ENCODE results near the gene SCO1.
"Not testable (repeated sequence)": the region's sequence is repeated elsewhere in the genome, so short reads cannot be mapped to it uniquely, and the experiment has no call there.

SCO1 gene

GRCh38 chr17:10697092-10698081 lies at the start of gene SCO1, which contains the start of gene ADPRM:
Gene SCO1, minus strand, starts transcription at chr17:10697533. Its CDS starts 26 bp downstream, at chr17:10697507.
Gene ADPRM, plus strand, starts transcription at chr17:10697594. Its CDS starts 7,333 bp downstream, at chr17:10704927.
- H3K36me3 Mint-ChIP-seq (ENCODE audit: low read depth): peaks cover 50% of the 10 kb centered on the region
- H3K27ac Mint-ChIP-seq: peak within 1 kb of the TSS; percentile 95
- no peaks in the 10 kb centered on the region for H3K27me3 Mint-ChIP-seq
- H3K4me3 Mint-ChIP-seq: peak within 1 kb of the TSS; percentile 97
- peaks cover 70% of the 10 kb centered on the region for H3K4me1 Mint-ChIP-seq (ENCODE audit: low read depth)
- no peaks in the 10 kb centered on the region for H3K9me3 Mint-ChIP-seq

- Mint-ChIP-seq H3K4me1 (ENCODE audit: low read depth) (peaks cover 9% of the 10 kb centered on the region), H3K4me3 (no peak overlapping the region), H3K27me3 (no peaks in the 10 kb centered on the region), H3K27ac (no peak overlapping the region), H3K36me3 (ENCODE audit: low read depth) (no peaks in the 10 kb centered on the region), H3K9me3 (no peaks in the 10 kb centered on the region)
Observed at GRCh38 chr17:10745231-10745630, 47.9 kb upstream of the SCO1 start.

GRCh38 chr17:10744501-10745000 lies 47.2 kb upstream of the SCO1 start:
- Mint-ChIP-seq H3K27ac (no peak overlapping the region), H3K9me3 (no peaks in the 10 kb centered on the region), H3K36me3 (ENCODE audit: low read depth) (no peaks in the 10 kb centered on the region), H3K4me3 (no peak overlapping the region), H3K4me1 (ENCODE audit: low read depth) (peaks cover 9% of the 10 kb centered on the region), H3K27me3 (no peaks in the 10 kb centered on the region)

- no peak overlapping the region for H3K4me3 Mint-ChIP-seq
- H3K36me3 Mint-ChIP-seq (ENCODE audit: low read depth): no peaks in the 10 kb centered on the region
- H3K27me3 Mint-ChIP-seq: no peaks in the 10 kb centered on the region
- H3K9me3 Mint-ChIP-seq: no peaks in the 10 kb centered on the region
- peaks cover 9% of the 10 kb centered on the region for H3K4me1 Mint-ChIP-seq (ENCODE audit: low read depth)
- no peak overlapping the region for H3K27ac Mint-ChIP-seq
Observed at GRCh38 chr17:10743316-10744009, 46.1 kb upstream of the SCO1 start.

GRCh38 chr17:10742431-10742830 lies 45.1 kb upstream of the SCO1 start:
- Mint-ChIP-seq H3K4me3 (no peak overlapping the region), H3K36me3 (ENCODE audit: low read depth) (no peaks in the 10 kb centered on the region), H3K9me3 (no peaks in the 10 kb centered on the region), H3K27me3 (no peaks in the 10 kb centered on the region), H3K4me1 (ENCODE audit: low read depth) (peaks cover 13% of the 10 kb centered on the region), H3K27ac (no peak overlapping the region)

- peaks cover 16% of the 10 kb centered on the region for H3K4me1 Mint-ChIP-seq (ENCODE audit: low read depth)
Observed at GRCh38 chr17:10741416-10742135, 44.2 kb upstream of the SCO1 start.

GRCh38 chr17:10739386-10739785 lies 42.1 kb upstream of the SCO1 start:
- Mint-ChIP-seq H3K9me3 (no peaks in the 10 kb centered on the region), H3K27me3 (no peaks in the 10 kb centered on the region), H3K36me3 (ENCODE audit: low read depth) (no peaks in the 10 kb centered on the region), H3K4me1 (ENCODE audit: low read depth) (peaks cover 11% of the 10 kb centered on the region), H3K27ac (no peak overlapping the region), H3K4me3 (no peak overlapping the region)

More at GRCh38 chr17:10741416-10742135, 44.2 kb upstream of the SCO1 start:
- H3K27ac Mint-ChIP-seq: no peak overlapping the region
- no peaks in the 10 kb centered on the region for H3K27me3 Mint-ChIP-seq
- no peaks in the 10 kb centered on the region for H3K36me3 Mint-ChIP-seq (ENCODE audit: low read depth)
- no peak overlapping the region for H3K4me3 Mint-ChIP-seq
- H3K9me3 Mint-ChIP-seq: no peaks in the 10 kb centered on the region

GRCh38 chr17:10738521-10739258 lies 41.4 kb upstream of the SCO1 start:
- H3K4me1 Mint-ChIP-seq (ENCODE audit: low read depth): peaks cover 9% of the 10 kb centered on the region
- no peak overlapping the region for H3K4me3 Mint-ChIP-seq
- H3K27me3 Mint-ChIP-seq: no peaks in the 10 kb centered on the region
- no peaks in the 10 kb centered on the region for H3K9me3 Mint-ChIP-seq
- no peaks in the 10 kb centered on the region for H3K36me3 Mint-ChIP-seq (ENCODE audit: low read depth)
- no peak overlapping the region for H3K27ac Mint-ChIP-seq

- Mint-ChIP-seq H3K4me1 (ENCODE audit: low read depth) (peaks cover 9% of the 10 kb centered on the region), H3K27me3 (no peaks in the 10 kb centered on the region), H3K27ac (no peak overlapping the region), H3K4me3 (no peak overlapping the region), H3K9me3 (no peaks in the 10 kb centered on the region), H3K36me3 (ENCODE audit: low read depth) (no peaks in the 10 kb centered on the region)
Observed at GRCh38 chr17:10737736-10738135, 40.4 kb upstream of the SCO1 start.

GRCh38 chr17:10737168-10737622 lies 39.9 kb upstream of the SCO1 start:
- Mint-ChIP-seq H3K4me1 (ENCODE audit: low read depth) (peaks cover 9% of the 10 kb centered on the region), H3K36me3 (ENCODE audit: low read depth) (no peaks in the 10 kb centered on the region), H3K27ac (no peak overlapping the region), H3K4me3 (no peak overlapping the region), H3K9me3 (no peaks in the 10 kb centered on the region), H3K27me3 (no peaks in the 10 kb centered on the region)

GRCh38 chr17:10735821-10736220 lies 38.5 kb upstream of the SCO1 start:
- no peaks in the 10 kb centered on the region for H3K27me3 Mint-ChIP-seq
- H3K27ac Mint-ChIP-seq: no peak overlapping the region
- peaks cover 13% of the 10 kb centered on the region for H3K4me1 Mint-ChIP-seq (ENCODE audit: low read depth)
- H3K4me3 Mint-ChIP-seq: no peak overlapping the region
- H3K36me3 Mint-ChIP-seq (ENCODE audit: low read depth): no peaks in the 10 kb centered on the region
- H3K9me3 Mint-ChIP-seq: no peaks in the 10 kb centered on the region

GRCh38 chr17:10735251-10735650 lies 37.9 kb upstream of the SCO1 start:
- no peak overlapping the region for H3K4me3 Mint-ChIP-seq
- no peaks in the 10 kb centered on the region for H3K9me3 Mint-ChIP-seq
- peaks cover 19% of the 10 kb centered on the region for H3K4me1 Mint-ChIP-seq (ENCODE audit: low read depth)
- no peak overlapping the region for H3K27ac Mint-ChIP-seq
- no peaks in the 10 kb centered on the region for H3K27me3 Mint-ChIP-seq
- no peaks in the 10 kb centered on the region for H3K36me3 Mint-ChIP-seq (ENCODE audit: low read depth)

GRCh38 chr17:10733666-10734065 lies 36.3 kb upstream of the SCO1 start:
- H3K4me3 Mint-ChIP-seq: no peak overlapping the region
- H3K9me3 Mint-ChIP-seq: no peaks in the 10 kb centered on the region
- H3K36me3 Mint-ChIP-seq (ENCODE audit: low read depth): no peaks in the 10 kb centered on the region
- H3K4me1 Mint-ChIP-seq (ENCODE audit: low read depth): peaks cover 23% of the 10 kb centered on the region
- no peaks in the 10 kb centered on the region for H3K27me3 Mint-ChIP-seq
- H3K27ac Mint-ChIP-seq: no peak overlapping the region

GRCh38 chr17:10732121-10732520 lies 34.8 kb upstream of the SCO1 start:
- peaks cover 24% of the 10 kb centered on the region for H3K4me1 Mint-ChIP-seq (ENCODE audit: low read depth)
- not testable (repeated sequence) for H3K27ac Mint-ChIP-seq; H3K36me3 Mint-ChIP-seq (ENCODE audit: low read depth); H3K4me3 Mint-ChIP-seq; H3K9me3 Mint-ChIP-seq; H3K27me3 Mint-ChIP-seq
